H1 (cell line): ENCODE results near the gene RNASE1. TPM values are rescaled to one million over a fixed set of nuclear protein-coding genes. Genes with fewer than 3 reads are reported as not detected.

Source experiments
- CTCF ChIA-PET: fragments of 300-600 bp; sonication (Branson Sonifier 250); formaldehyde crosslinking; loops from one replicate; lab custom pipeline; 2021; ENCODE audit not compliant: partially characterized antibody; lab: Charles Lee
- POLR2A ChIA-PET: fragments of 300-600 bp; sonication (Branson Sonifier 250); formaldehyde crosslinking; loops from one replicate; lab custom pipeline; 2021; ENCODE audit warnings: inconsistent platforms; ENCODE audit not compliant: partially characterized antibody; lab: Charles Lee
- DNase-seq, 2 experiments: peaks; one replicate each; pipeline versions ENCODE4 v3.0.0 to v3.0.0-alpha.2; 2010 to 2022; ENCODE audit warnings: low spot score in 2 of 2, low read depth in 1 of 2, mixed read lengths in 1 of 2
- FAIRE-seq: peaks from 2 replicates; lab custom pipeline; 2011; peaks lifted over from hg19 to GRCh38; lab: Jason Lieb, UNC
- H2AFZ ChIP-seq: 2 replicates; pipeline ENCODE4 v1.8.1; 2012; ENCODE audit warnings: low read length, inconsistent platforms
- H2AK5ac ChIP-seq: 2 replicates; pipeline ENCODE4 v1.6.1; 2013; ENCODE audit warnings: low read depth, low read length
- H2BK120ac ChIP-seq: replicated peaks from 2 replicates; pipeline ENCODE3; 2013; ENCODE audit warnings: low read depth, low read length, inconsistent platforms
- H2BK12ac ChIP-seq: 2 replicates; pipeline ENCODE4 v1.6.1; 2013; ENCODE audit warnings: low read depth, low read length
- H2BK15ac ChIP-seq: 2 replicates; pipeline ENCODE4 v1.6.1; 2013; ENCODE audit warnings: low read length
- H2BK20ac ChIP-seq: 2 replicates; pipeline ENCODE4 v1.6.1; 2013; ENCODE audit warnings: low read length
- H2BK5ac ChIP-seq: 2 replicates; pipeline ENCODE4 v1.6.1; 2013; ENCODE audit warnings: low read depth, low read length
- H3K14ac ChIP-seq: 2 replicates; pipeline ENCODE4 v1.6.1; 2013; ENCODE audit warnings: inconsistent platforms; ENCODE audit not compliant: insufficient read length
- H3K18ac ChIP-seq: 2 replicates; pipeline ENCODE4 v1.6.1; 2013; ENCODE audit warnings: low read length; ENCODE audit errors: extremely low read depth
- H3K23ac ChIP-seq: 2 replicates; pipeline ENCODE4 v1.6.1; 2013; ENCODE audit warnings: inconsistent platforms; ENCODE audit not compliant: insufficient read length
- H3K23me2 ChIP-seq: 2 replicates; pipeline ENCODE4 v1.6.1; 2013; ENCODE audit warnings: low read depth, low read length
- H3K27ac ChIP-seq: 2 replicates; pipeline ENCODE4 v1.6.1; 2011; ENCODE audit warnings: low read depth, low read length, inconsistent platforms
- H3K27me3 ChIP-seq, 4 experiments: replicated peaks in 1 of 4; 1 replicate in 1 of 4; 2 replicates in 3 of 4; pipeline versions ENCODE4 v1.6.1 to v1.8.1; 2011 to 2013; ENCODE audit warnings: low read length in 3 of 4, mild to moderate bottlenecking in 3 of 4, inconsistent platforms in 2 of 4, mixed read lengths in 2 of 4, moderate library complexity in 1 of 4; ENCODE audit not compliant: control insufficient read depth in 3 of 4, insufficient read depth in 3 of 4; ENCODE audit errors: extremely low read depth in 1 of 4
- H3K36me3 ChIP-seq, 4 experiments: 2 replicates each; pipeline versions ENCODE4 v1.6.1 to v1.8.1; 2011 to 2013; ENCODE audit warnings: mild to moderate bottlenecking in 4 of 4, low read length in 3 of 4, moderate library complexity in 2 of 4, control low read depth in 1 of 4, inconsistent platforms in 1 of 4; ENCODE audit not compliant: insufficient read depth in 4 of 4, control insufficient read depth in 2 of 4
- H3K4ac ChIP-seq: replicated peaks from 2 replicates; pipeline ENCODE3; 2013; ENCODE audit warnings: low read length, low read depth, mixed read lengths, inconsistent platforms; ENCODE audit not compliant: insufficient read length
- H3K4me1 ChIP-seq, 4 experiments: replicated peaks in 1 of 4; 1 replicate in 1 of 4; 2 replicates in 3 of 4; pipeline versions ENCODE4 v1.6.1 to v1.8.1; 2011 to 2013; ENCODE audit warnings: low read length in 3 of 4, inconsistent platforms in 2 of 4, mixed read lengths in 1 of 4; ENCODE audit not compliant: insufficient read depth in 4 of 4, control insufficient read depth in 3 of 4
- H3K4me2 ChIP-seq, 2 experiments: 2 replicates each; pipeline versions ENCODE4 v1.6.1 to v1.8.1; 2011 to 2013; ENCODE audit warnings: low read depth in 2 of 2, low read length in 2 of 2, control low read depth in 1 of 2, inconsistent platforms in 1 of 2, mild to moderate bottlenecking in 1 of 2; ENCODE audit not compliant: insufficient read depth in 1 of 2
- H3K4me3 ChIP-seq, 4 experiments: fragments of 200-600, 300-600 bp in 1 of 4; sonication (generic), shearing (Covaris generic), sonication (Bioruptor Twin) in 1 of 4; 2 replicates each; pipeline versions ENCODE4 v1.5.1 to v1.8.1; 2011 to 2016; ENCODE audit warnings: low read length in 4 of 4, low read depth in 3 of 4, control low read depth in 2 of 4, inconsistent platforms in 2 of 4, mild to moderate bottlenecking in 2 of 4, mixed read lengths in 1 of 4, moderate library complexity in 1 of 4; ENCODE audit not compliant: insufficient read depth in 2 of 4; ENCODE audit errors: extremely low read depth in 1 of 4
- H3K56ac ChIP-seq: replicated peaks from 2 replicates; pipeline ENCODE3; 2013; ENCODE audit warnings: low read depth, mild to moderate bottlenecking, mixed read lengths, low read length, inconsistent platforms; ENCODE audit not compliant: insufficient read length
- H3K79me1 ChIP-seq: 2 replicates; pipeline ENCODE4 v1.6.1; 2013; ENCODE audit warnings: low read depth, low read length, control low read depth
- H3K79me2 ChIP-seq, 2 experiments: 2 replicates each; pipeline versions ENCODE4 v1.6.1 to v1.8.1; 2012 to 2013; ENCODE audit warnings: low read length in 2 of 2, mild to moderate bottlenecking in 2 of 2, inconsistent platforms in 1 of 2; ENCODE audit not compliant: insufficient read depth in 2 of 2, control insufficient read depth in 1 of 2
- H3K9ac ChIP-seq, 4 experiments: replicated peaks in 1 of 4; 1 replicate in 1 of 4; 2 replicates in 3 of 4; pipeline versions ENCODE4 v1.6.1 to v1.8.1; 2011 to 2013; ENCODE audit warnings: low read depth in 3 of 4, low read length in 3 of 4, control low read depth in 2 of 4, mild to moderate bottlenecking in 2 of 4, moderate library complexity in 2 of 4, inconsistent platforms in 1 of 4; ENCODE audit errors: extremely low read depth in 1 of 4
- H3K9me3 ChIP-seq, 2 experiments: 2 replicates each; pipeline versions ENCODE4 v1.6.1 to v1.8.1; 2012 to 2013; ENCODE audit warnings: mild to moderate bottlenecking in 2 of 2, moderate library complexity in 2 of 2, control low read depth in 1 of 2, inconsistent platforms in 1 of 2, low read depth in 1 of 2, low read length in 1 of 2, mixed read lengths in 1 of 2; ENCODE audit not compliant: insufficient read depth in 2 of 2
- H4K20me1 ChIP-seq, 2 experiments: replicated peaks in 1 of 2; 2 replicates each; pipeline versions ENCODE3 to v1.8.1; 2011 to 2013; ENCODE audit warnings: inconsistent platforms in 2 of 2, low read length in 2 of 2, mild to moderate bottlenecking in 1 of 2; ENCODE audit not compliant: insufficient read depth in 2 of 2, control insufficient read depth in 1 of 2
- H4K5ac ChIP-seq: 2 replicates; pipeline ENCODE4 v1.6.1; 2013; ENCODE audit warnings: low read length, low read depth, mixed read lengths, inconsistent platforms; ENCODE audit not compliant: insufficient read length
- H4K8ac ChIP-seq: 2 replicates; pipeline ENCODE4 v1.8.0; 2013; ENCODE audit warnings: mild to moderate bottlenecking, moderate library complexity, low read length, inconsistent platforms; ENCODE audit not compliant: insufficient read depth; ENCODE audit errors: extremely low read depth
- H4K91ac ChIP-seq: replicated peaks from 2 replicates; pipeline ENCODE3; 2013; ENCODE audit warnings: low read length, mixed read lengths, inconsistent platforms; ENCODE audit not compliant: insufficient read length
- ATF3 ChIP-seq: IDR thresholded peaks from 2 replicates; pipeline ENCODE4 v1.6.1; 2011; ENCODE audit warnings: low read depth, mild to moderate bottlenecking, low read length; ENCODE audit not compliant: insufficient read depth
- CTCF ChIP-seq, 3 experiments: IDR thresholded peaks; 1 replicate in 2 of 3; 2 replicates in 1 of 3; pipeline versions ENCODE4 v1.5.1 to v1.6.1; 2011; ENCODE audit warnings: low read length in 3 of 3, mild to moderate bottlenecking in 3 of 3, inconsistent platforms in 2 of 3, low read depth in 1 of 3, moderate library complexity in 1 of 3; ENCODE audit not compliant: insufficient read depth in 1 of 3; ENCODE audit errors: control extremely low read depth in 1 of 3
- RFX5 ChIP-seq: IDR thresholded peaks from 2 replicates; pipeline ENCODE4 v1.6.1; 2011; ENCODE audit warnings: low read depth, low read length, improper control_type of control experiment, borderline replicate concordance
- RXRA ChIP-seq: IDR thresholded peaks from 2 replicates; pipeline ENCODE4 v1.6.1; 2011; ENCODE audit warnings: low read depth, mild to moderate bottlenecking, low read length, moderate library complexity; ENCODE audit not compliant: insufficient read depth
- SAP30 ChIP-seq: fragments of 300-600 bp; sonication (generic); IDR thresholded peaks from 2 replicates; pipeline ENCODE4 v1.7.1; 2012; ENCODE audit warnings: low read length, moderate library complexity, mild to moderate bottlenecking, inconsistent platforms; ENCODE audit not compliant: insufficient read depth, insufficient replicate concordance
- SP1 ChIP-seq: IDR thresholded peaks from 2 replicates; pipeline ENCODE4 v1.6.1; 2011; ENCODE audit warnings: low read depth, low read length
- SUZ12 ChIP-seq: fragments of 200-600 bp; sonication (generic); IDR thresholded peaks from 2 replicates; pipeline ENCODE4 v1.6.1; 2012; ENCODE audit warnings: mild to moderate bottlenecking, inconsistent platforms, low read length, moderate library complexity, mixed read lengths
- TAF1 ChIP-seq: IDR thresholded peaks from 2 replicates; pipeline ENCODE4 v1.6.1; 2011; ENCODE audit warnings: mild to moderate bottlenecking, low read depth, low read length
- YY1 ChIP-seq: IDR thresholded peaks from 2 replicates; pipeline ENCODE4 v1.6.1; 2011; ENCODE audit warnings: low read depth, mild to moderate bottlenecking, low read length
- ZNF274 ChIP-seq: IDR thresholded peaks from 2 replicates; pipeline ENCODE4 v1.7.0; 2012; ENCODE audit warnings: low read length, borderline replicate concordance; ENCODE audit errors: extremely low read depth
- WGBS, 2 experiments: shearing (Covaris generic) in 1 of 2; methylation state at CpG; one replicate each; pipeline versions ENCODE4 v1.1.6 to v1.1.7; 2013 to 2015; ENCODE audit warnings: low lambda C conversion rate in 2 of 2, mixed read lengths in 2 of 2, inconsistent platforms in 1 of 2, low coverage in 1 of 2, missing lambda C conversion rate in 1 of 2; ENCODE audit not compliant: insufficient replicate concordance in 2 of 2, insufficient coverage in 1 of 2, insufficient read length in 1 of 2; ENCODE audit errors: extremely low coverage in 1 of 2, missing lambda C conversion rate in 1 of 2; 5-methylcytosine and 5-hydroxymethylcytosine counted together
- polyA plus RNA-seq, 7 experiments: library from polyadenylated mRNA; depleted of rRNA in 3 of 7; stranded (reverse) in 5 of 7; unstranded in 2 of 7; fragments of >200 nt in 5 of 7; fragments of 200-250 nt in 2 of 7; gene quantifications; 1 replicate in 5 of 7; 2 replicates in 1 of 7; 4 replicates in 1 of 7; pipeline versions ENCODE4 v1.2.1 to v1.2.3, GENCODE V29; 2011 to 2013; ENCODE audit warnings: missing spikeins in 2 of 7, mixed read lengths in 2 of 7
- total RNA-seq: library from RNA; stranded (reverse); fragmentation: NEBNext Ultra II Directional; extraction: Animal tissue kit (Norgen Biotek cat#: 25700); gene quantifications from 2 replicates; pipeline ENCODE4 v1.2.1, GENCODE V29; 2021

RNASE1 gene
- total and polyA plus RNA-seq, 2 of the 8 experiments (the other 6 are each of a cell fraction or from before 2014, with no cell fraction given): 2.2 to 13.4 TPM

- no peak overlapping the region for H4K5ac ChIP-seq
- no peaks in the 10 kb centered on the region for H3K79me1 ChIP-seq
- no peak overlapping the region for H4K91ac ChIP-seq
- FAIRE-seq: no peak
- H3K23ac ChIP-seq: no peak overlapping the region
- peak overlapping the region; percentile 29; the same call in 1 of the 2 replicates for H2BK12ac ChIP-seq
- H3K27me3 ChIP-seq: no peaks in the 10 kb centered on the region
- no peak overlapping the region for H3K4me2 ChIP-seq
- no peaks in the 10 kb centered on the region for H3K23me2 ChIP-seq
- H3K9ac ChIP-seq: no peak overlapping the region
- no peak overlapping the region for H2BK15ac ChIP-seq
- H3K18ac ChIP-seq: no peak overlapping the region
- no peak overlapping the region for H3K4ac ChIP-seq
- ChIA-PET CTCF (interaction anchor here (1.0 to 2.1 kb wide), 5 partner anchors 8 to 94 kb away, joined by 3 to 8 read pairs (median 3); no protein-coding TSS in a partner anchor), POLR2A (no interaction called here)
- H2BK120ac ChIP-seq: no peak overlapping the region
- WGBS, 2 experiments: 82% methylated on average over 13 of the region's 13 CpGs; no CpG with 5 or more reads in 1 of the 2 experiments
- H4K8ac ChIP-seq: no peak overlapping the region
- no peaks in the 10 kb centered on the region for H4K20me1 ChIP-seq
- H3K4me3 ChIP-seq: no peak overlapping the region
- H3K27ac ChIP-seq: no peak overlapping the region
- no peak overlapping the region for H2BK5ac ChIP-seq
- H3K9me3 ChIP-seq: no peaks in the 10 kb centered on the region
- H2AK5ac ChIP-seq: no peak overlapping the region
- H3K4me1 ChIP-seq: peaks cover 0 to 2% (median 0%) of the 10 kb centered on the region in 4 experiments; a peak in 1 of 7 replicates
- H3K56ac ChIP-seq: no peak overlapping the region
- H2BK20ac ChIP-seq: no peak overlapping the region
- no peak for DNase-seq
- no peaks in the 10 kb centered on the region for H3K36me3 ChIP-seq
- H3K14ac ChIP-seq: no peak overlapping the region
- H3K79me2 ChIP-seq: no peaks in the 10 kb centered on the region
- H2AFZ ChIP-seq: no peak overlapping the region
- TF ChIP-seq RXRA: no peak
- TF ChIP-seq ZNF274: no peak
- TF ChIP-seq CTCF (IDR thresholded peaks at IDR 0.05; ENCODE audit: control extremely low read depth in 1 of 3, insufficient read depth in 1 of 3, low read depth in 1 of 3, low read length in 3 of 3): no peak
- TF ChIP-seq SUZ12: no peak
- no peak for TF ChIP-seq SAP30
- TF ChIP-seq YY1: no peak
- TF ChIP-seq RFX5: no peak
- no peak for TF ChIP-seq TAF1
- no peak for TF ChIP-seq SP1
- no peak for TF ChIP-seq ATF3
These were observed 12.1 kb downstream of the RNASE1 start for GRCh38 chr14:20790464-20791116.
